GM21390 (cell line): ENCODE results near the gene NUFIP1.
"Not testable (repeated sequence)": the region's sequence is repeated elsewhere in the genome, so short reads cannot be mapped to it uniquely, and the experiment has no call there.

Source experiments
- ATAC-seq: cut with Tn5 transposase; IDR thresholded peaks from one replicate; pipeline ENCODE4 v1.9.1; 2021; ENCODE audit not compliant: unreplicated experiment

Gene NUFIP1

GRCh38 chr13:44971656-44972595, 17.3 kb downstream of the NUFIP1 start:
- no peak for ATAC-seq

- ATAC-seq = no peak
Observed at GRCh38 chr13:44969551-44970484, 19.5 kb downstream of the NUFIP1 start.

DNA sequence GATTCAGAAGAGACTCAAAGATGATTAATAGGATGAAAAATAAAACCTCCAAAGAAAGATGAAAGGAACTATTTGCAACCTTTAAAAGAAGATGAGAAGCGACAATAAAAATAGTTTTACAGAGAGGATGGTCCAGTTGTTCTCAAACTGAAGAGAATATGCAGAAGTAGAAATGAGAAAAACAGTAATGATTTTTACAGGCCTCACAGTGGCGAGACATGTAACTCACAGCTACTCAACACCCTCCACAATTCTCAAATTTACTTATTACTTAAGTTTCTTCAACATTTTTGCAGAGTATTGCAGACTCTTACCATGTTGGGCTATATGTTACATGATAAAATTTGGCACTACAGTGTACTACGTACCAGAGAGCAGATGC, 20.8 kb downstream of the NUFIP1 start:
- ATAC-seq = no peak

GRCh38 chr13:44967704-44968433, 21.4 kb downstream of the NUFIP1 start:
- ATAC-seq = no peak

- no peak for ATAC-seq
Observed at GRCh38 chr13:44961997-44962396, 27.3 kb downstream of the NUFIP1 start.

DNA sequence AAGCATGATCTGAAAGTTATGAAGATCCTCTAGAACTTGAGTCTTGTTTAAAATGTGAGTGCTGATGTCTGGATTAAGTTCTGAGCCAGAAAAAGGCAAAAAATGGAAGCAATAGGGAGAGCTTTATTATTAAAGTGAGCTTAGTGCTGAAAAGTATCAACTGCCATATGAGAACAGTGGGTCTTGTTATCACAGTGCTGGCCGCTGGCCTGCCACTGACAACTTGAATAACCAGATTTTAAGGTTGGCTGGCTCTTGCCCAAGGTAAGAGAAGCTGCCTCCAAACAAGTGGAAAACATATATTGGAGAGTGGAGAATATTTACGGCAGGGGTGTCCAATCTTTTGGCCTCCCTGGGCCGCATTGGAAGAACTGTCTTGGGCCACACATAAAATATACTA, 33.9 kb downstream of the NUFIP1 start:
- ATAC-seq = no peak

DNA sequence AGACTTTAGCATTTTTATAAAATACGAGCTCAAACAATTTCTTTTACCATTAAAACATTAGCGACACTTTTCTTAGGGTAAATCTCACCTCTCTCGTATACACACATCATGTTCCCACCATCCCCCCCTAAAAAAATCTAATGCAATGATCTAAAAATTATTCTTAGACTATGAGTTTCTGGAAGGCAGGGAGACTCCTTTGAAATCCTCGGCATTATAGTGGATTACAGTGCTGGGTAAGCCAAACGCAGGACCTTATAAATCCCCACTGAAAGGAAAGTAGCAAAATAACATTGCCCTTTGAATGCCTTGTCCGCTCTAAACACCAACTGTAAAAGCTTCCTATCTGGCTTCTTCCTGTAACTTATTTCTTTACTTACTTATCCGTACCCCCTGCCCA, 35.0 kb downstream of the NUFIP1 start:
- ATAC-seq = no peak

DNA sequence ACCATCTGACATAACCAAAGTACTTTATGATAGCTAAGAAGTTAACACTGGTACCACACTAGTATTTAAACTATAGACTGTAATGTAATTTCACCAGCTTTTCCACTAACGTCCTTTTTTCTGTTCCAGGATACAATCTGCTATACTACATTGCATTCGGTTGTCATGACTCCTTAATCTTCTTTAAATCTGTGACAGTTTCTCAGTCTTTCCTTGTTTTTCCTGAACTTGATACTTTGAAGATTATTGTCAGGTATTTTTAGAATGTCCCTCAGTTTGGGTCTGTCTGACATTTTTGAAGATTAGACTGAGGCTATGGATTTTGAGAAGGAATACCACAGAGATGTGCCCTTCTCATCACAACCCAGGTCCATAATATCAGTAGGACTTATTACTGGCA, 36.6 kb downstream of the NUFIP1 start:
- ATAC-seq = no peak

GRCh38 chr13:44951184-44951583, 38.1 kb downstream of the NUFIP1 start:
- ATAC-seq = no peak

DNA sequence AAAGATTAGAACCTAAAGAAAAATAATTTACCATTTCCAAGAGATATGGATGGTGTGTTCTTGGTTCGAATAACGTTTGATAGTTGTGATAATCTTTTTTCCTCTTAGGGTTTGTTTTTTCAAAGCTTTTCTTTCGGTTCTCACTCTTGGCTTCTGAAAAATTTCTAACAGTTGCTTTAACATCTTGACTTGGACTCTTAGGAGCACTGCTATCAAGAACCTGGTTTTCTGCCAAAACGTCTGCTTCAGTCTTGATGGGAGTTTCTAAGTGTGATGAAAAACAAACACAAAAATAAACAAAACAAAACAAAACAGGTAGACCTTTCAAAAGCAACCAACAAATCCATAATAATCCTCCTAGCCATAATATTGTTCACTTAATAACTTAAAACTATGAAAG, 45.9 kb downstream of the NUFIP1 start:
- not testable (repeated sequence) for ATAC-seq

DNA sequence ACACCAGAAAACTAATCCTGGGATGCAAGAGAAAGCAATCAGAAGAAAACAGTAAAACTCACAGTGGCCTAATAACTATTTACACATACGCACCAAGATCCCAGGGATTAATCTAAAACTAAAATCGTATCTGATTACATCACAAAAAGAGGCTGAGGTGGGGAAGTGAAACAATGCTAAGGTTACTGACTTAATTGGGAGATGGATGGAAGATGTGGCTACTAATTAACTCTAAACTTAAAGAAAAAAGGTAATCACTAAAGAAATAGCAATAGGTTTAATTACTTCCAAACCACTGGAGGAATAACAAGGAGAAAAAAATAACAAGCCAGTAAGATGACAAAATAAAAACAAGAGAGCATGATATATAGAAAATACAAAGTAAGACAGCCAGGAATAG, 50.4 kb downstream of the NUFIP1 start:
- no peak for ATAC-seq

- ATAC-seq = no peak
Observed at GRCh38 chr13:44936246-44936645, 53.0 kb downstream of the NUFIP1 start.

GRCh38 chr13:44934724-44935123, 54.5 kb downstream of the NUFIP1 start:
- no peak for ATAC-seq

DNA sequence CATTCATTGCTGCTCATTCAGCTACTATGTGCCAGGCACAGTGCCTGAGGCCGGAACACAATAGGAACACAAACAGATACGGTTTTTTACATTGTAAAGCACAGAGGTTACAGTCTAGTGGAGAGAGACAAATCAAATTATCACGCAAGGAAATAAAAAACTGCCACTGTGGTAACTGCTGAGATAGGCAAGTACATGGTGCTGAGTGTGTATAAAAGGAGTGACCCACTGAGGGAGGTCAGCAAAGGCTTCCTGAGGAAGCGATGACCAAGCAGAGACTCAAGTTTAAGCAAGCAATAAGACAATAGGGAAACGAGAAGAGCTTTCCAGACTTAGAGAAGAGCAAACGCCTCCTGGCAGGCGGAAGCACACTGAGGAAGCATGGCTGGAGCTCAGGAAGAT, 56.4 kb downstream of the NUFIP1 start:
- ATAC-seq = no peak

DNA sequence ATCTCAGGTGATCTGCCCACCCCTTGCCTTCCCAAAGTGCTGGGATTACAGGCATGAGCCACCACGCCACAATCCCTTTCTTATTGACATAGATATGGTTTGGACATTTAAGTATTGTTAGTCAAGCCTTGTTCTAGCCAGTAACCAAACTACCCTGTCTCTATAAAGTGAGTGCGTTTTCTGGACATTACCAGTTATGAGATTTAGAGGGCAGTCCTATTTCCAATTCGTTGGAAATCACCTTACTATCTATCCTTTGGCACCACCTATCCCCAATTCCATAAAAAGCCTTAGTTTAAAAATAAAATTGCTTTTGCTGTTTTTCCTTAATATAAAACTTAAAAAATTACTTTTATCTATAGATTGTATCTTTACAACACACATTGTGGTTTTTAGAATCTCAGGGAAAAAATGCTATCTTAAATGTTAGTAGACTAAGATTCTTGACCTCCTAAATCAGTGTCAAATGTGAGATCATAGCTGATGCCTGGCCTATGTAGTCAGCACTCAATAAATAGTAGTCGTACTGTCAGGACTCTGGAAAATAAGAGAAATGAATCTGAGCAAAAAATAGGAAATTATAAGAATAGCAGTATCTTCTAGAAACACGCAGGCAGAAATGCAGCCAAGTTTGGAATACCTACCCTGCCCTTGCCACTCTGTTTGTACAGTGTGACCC, 57.0 kb downstream of the NUFIP1 start:
- ATAC-seq = no peak

DNA sequence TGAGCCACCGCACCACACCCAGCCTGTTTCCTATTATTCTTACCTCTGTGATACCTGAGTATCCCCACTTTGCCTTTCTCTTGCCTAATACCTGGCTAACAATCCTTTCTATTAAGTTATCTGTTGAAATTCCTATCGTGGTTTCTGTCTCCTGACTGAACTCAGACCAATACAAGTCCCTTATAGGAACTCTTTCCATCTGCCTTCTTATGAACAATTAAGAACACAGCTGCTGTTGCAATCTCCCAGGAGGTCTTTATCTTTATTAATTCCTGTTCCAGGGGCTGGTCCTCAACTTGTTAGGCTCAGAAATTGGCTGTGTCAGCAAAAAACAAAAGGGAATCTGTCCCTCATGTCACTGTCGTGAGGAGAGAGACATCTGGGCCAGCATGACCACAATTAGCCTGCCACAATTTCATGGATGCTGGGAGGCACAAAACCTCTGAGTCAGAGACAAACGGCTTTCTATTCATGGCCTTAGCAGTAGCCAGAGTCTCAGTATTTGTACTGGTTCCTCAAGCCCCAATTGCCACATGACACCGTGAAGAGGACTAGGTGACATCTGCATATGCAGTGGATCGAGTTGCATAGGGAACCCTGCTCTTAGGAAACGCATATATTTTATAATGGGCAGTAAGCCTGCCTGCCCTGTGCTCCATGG, 58.2 kb downstream of the NUFIP1 start:
- no peak for ATAC-seq

- no peak for ATAC-seq
Observed at GRCh38 chr13:44930280-44930679, 59.0 kb downstream of the NUFIP1 start.

DNA sequence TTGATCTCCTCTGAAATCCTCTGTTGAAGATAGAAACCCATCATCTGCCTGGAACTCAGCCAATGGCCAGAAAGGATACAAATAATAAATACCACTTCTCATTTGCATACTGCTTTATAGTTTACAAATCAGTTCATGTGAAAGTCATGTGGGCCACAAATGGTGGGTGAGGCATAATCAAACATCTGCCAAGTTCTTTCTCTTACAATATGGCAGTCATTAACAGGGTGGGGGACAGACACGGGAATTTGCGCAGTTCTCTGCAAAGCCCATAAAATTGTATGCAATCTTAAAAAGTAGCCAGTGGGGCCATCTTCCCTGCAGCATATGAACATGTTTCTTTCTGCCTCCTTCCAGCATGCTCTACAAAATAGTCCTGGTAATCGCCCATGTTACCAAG, 59.6 kb downstream of the NUFIP1 start:
- no peak for ATAC-seq

- ATAC-seq = no peak
Observed at GRCh38 chr13:44927968-44928367, 61.3 kb downstream of the NUFIP1 start.
